Spleen (tissue), 11 donors: Measurements from ENCODE around the gene UBIAD1. TPM values are rescaled to one million over a fixed set of nuclear protein-coding genes. Genes with fewer than 3 reads are reported as not detected.

ENCODE experiments used
- DNase-seq: peaks from one replicate; pipeline ENCODE4 v3.0.0-alpha.2; 2020
- H3K27ac ChIP-seq, 8 donors: fragments of 200-600 bp; sonication (generic) in 7 of 8; 1 replicate in 4 of 8; 2 replicates in 4 of 8; pipeline versions ENCODE4 v1.5.0 to v1.8.0; 2016 to 2021; ENCODE audit warnings: inconsistent platforms in 4 of 8, mild to moderate bottlenecking in 4 of 8, moderate library complexity in 1 of 8
- H3K27me3 ChIP-seq, 7 donors: fragments of 200-600 bp; sonication (generic) in 6 of 7; replicated peaks in 1 of 7; 1 replicate in 4 of 7; 2 replicates in 3 of 7; pipeline versions ENCODE4 v1.5.0 to v1.8.0; 2016 to 2021; ENCODE audit warnings: inconsistent platforms in 3 of 7, mild to moderate bottlenecking in 1 of 7
- H3K36me3 ChIP-seq, 6 donors: fragments of 200-600 bp; sonication (generic) in 5 of 6; 1 replicate in 4 of 6; 2 replicates in 2 of 6; pipeline versions ENCODE4 v1.5.0 to v1.8.0; 2016 to 2021; ENCODE audit warnings: inconsistent platforms in 2 of 6
- H3K4me1 ChIP-seq, 6 donors: fragments of 200-600 bp; sonication (generic) in 5 of 6; 1 replicate in 3 of 6; 2 replicates in 3 of 6; pipeline versions ENCODE4 v1.5.0 to v1.8.0; 2016 to 2021; ENCODE audit warnings: inconsistent platforms in 3 of 6
- H3K4me3 ChIP-seq, 8 donors: fragments of 200-600 bp; sonication (generic) in 7 of 8; 1 replicate in 4 of 8; 2 replicates in 4 of 8; pipeline versions ENCODE4 v1.5.0 to v1.8.0; 2016 to 2021; ENCODE audit warnings: inconsistent platforms in 4 of 8, mild to moderate bottlenecking in 4 of 8, moderate library complexity in 2 of 8
- H3K9me3 ChIP-seq, 8 donors: fragments of 200-600 bp; sonication (generic) in 7 of 8; 1 replicate in 4 of 8; 2 replicates in 4 of 8; pipeline versions ENCODE4 v1.5.0 to v1.8.0; 2016 to 2021; ENCODE audit warnings: inconsistent platforms in 4 of 8
- POLR2A ChIP-seq, 3 donors: fragments of 450-650 bp; IDR thresholded peaks; one replicate each; pipeline ENCODE4 v1.5.1; 2017; ENCODE audit warnings: antibody characterized with exemption in 3 of 3, mild to moderate bottlenecking in 1 of 3
- POLR2AphosphoS5 ChIP-seq, 3 donors: sonication (generic); formaldehyde crosslinking; IDR thresholded peaks; one replicate each; pipeline ENCODE4 v1.5.1; 2017; ENCODE audit warnings: antibody characterized with exemption in 3 of 3
- WGBS, 5 donors: extraction: QIAGEN DNeasy Blood & Tissue Kit in 3 of 5; methylation state at CpG; one replicate each; pipeline versions ENCODE4 v1.1.5 to v1.1.7; 2013 to 2018; 5-methylcytosine and 5-hydroxymethylcytosine counted together
- intact Hi-C: fragments of 100-400 bp; cut with DNase I; formaldehyde crosslinking; loops from one replicate; pipeline ENCODE4 v1.15.0; 2023; ENCODE audit warnings: low total_unique reads
- polyA plus RNA-seq, 3 donors: library from polyadenylated mRNA; stranded (reverse); fragments of 200-250 nt; gene quantifications; one replicate each; pipeline ENCODE4 v1.2.1, GENCODE V29; 2013
- total RNA-seq, 7 donors: library from RNA; depleted of rRNA in 3 of 7; stranded (reverse); fragments of >200 nt in 3 of 7; fragmentation: NEBNext Ultra II Directional in 4 of 7; extraction: Animal tissue kit (Norgen Biotek cat#: 25700) in 4 of 7; gene quantifications; one replicate each; pipeline versions ENCODE4 v1.1.0 to v1.2.1, GENCODE V29; 2016 to 2021
- TF ChIP-seq, protein P1 (sequence below), 11 experiments: fragments of 200-600 bp in 7 of 11; fragments of 450-650 bp in 4 of 11; sonication (generic) in 4 of 11; IDR thresholded peaks in 8 of 11; conservative IDR thresholded peaks in 3 of 11; 1 replicate in 7 of 11; 2 replicates in 4 of 11; pipeline versions ENCODE4 v1.4.0 to v1.8.0; 2016 to 2021; ENCODE audit warnings: antibody characterized with exemption in 11 of 11, inconsistent platforms in 4 of 11, mild to moderate bottlenecking in 1 of 11
- donor health status: healthy with polysubstance abuse.
- donor health status: DM: no; HTN: no; CAD: no; lungs with moderate emphysema.
- donor health status: DM: no; HTN: no; CAD: no.
- donor health status: Bipolar disorder and iron deficiency.
- donor health status: healthy.
- donor health status: DM: no; HTN: no; CAD: no.
- donor health status: DM: yes; HTN: yes; CAD: no.

UBIAD1 gene
- total and polyA plus RNA-seq, 10 donors: 6.8 to 18.5 (median 15.7) TPM

GRCh38 chr1:11307852-11308251, 34.9 kb downstream of the UBIAD1 start:
- 82 to 96% (median 85%) methylated on average over 3 of the region's 3 CpGs for WGBS, 5 donors
- DNase-seq: no peak
- intact Hi-C loops: no loop called here
- Histone ChIP-seq H3K36me3 (no peaks in the 10 kb centered on the region), H3K27me3 (no peaks in the 10 kb centered on the region), H3K9me3 (no peaks in the 10 kb centered on the region), H3K4me1 (no peaks in the 10 kb centered on the region), H3K4me3 (no peak overlapping the region), H3K27ac (no peak overlapping the region)
- TF ChIP-seq, protein P1, sequence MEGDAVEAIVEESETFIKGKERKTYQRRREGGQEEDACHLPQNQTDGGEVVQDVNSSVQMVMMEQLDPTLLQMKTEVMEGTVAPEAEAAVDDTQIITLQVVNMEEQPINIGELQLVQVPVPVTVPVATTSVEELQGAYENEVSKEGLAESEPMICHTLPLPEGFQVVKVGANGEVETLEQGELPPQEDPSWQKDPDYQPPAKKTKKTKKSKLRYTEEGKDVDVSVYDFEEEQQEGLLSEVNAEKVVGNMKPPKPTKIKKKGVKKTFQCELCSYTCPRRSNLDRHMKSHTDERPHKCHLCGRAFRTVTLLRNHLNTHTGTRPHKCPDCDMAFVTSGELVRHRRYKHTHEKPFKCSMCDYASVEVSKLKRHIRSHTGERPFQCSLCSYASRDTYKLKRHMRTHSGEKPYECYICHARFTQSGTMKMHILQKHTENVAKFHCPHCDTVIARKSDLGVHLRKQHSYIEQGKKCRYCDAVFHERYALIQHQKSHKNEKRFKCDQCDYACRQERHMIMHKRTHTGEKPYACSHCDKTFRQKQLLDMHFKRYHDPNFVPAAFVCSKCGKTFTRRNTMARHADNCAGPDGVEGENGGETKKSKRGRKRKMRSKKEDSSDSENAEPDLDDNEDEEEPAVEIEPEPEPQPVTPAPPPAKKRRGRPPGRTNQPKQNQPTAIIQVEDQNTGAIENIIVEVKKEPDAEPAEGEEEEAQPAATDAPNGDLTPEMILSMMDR (IDR thresholded peaks at IDR 0.05 in 8 of 11, conservative IDR thresholded peaks at IDR 0.05 in 3 of 11): no peak
- TF ChIP-seq POLR2AphosphoS5 (IDR thresholded peaks at IDR 0.05) (no peak), POLR2A (IDR thresholded peaks at IDR 0.05) (no peak)

- DNase-seq: no peak
- Histone ChIP-seq H3K27ac (no peak overlapping the region), H3K4me3 (no peak overlapping the region), H3K27me3 (no peaks in the 10 kb centered on the region), H3K9me3 (no peaks in the 10 kb centered on the region), H3K4me1 (no peaks in the 10 kb centered on the region), H3K36me3 (no peaks in the 10 kb centered on the region)
- 88 to 91% (median 90%) methylated on average over 6 of the region's 6 CpGs for WGBS, 5 donors
- TF ChIP-seq POLR2AphosphoS5 (IDR thresholded peaks at IDR 0.05) (no peak), POLR2A (IDR thresholded peaks at IDR 0.05) (no peak)
- TF ChIP-seq, protein P1 (IDR thresholded peaks at IDR 0.05 in 8 of 11, conservative IDR thresholded peaks at IDR 0.05 in 3 of 11): no peak
- intact Hi-C loops: no loop called here
These were observed 35.8 kb downstream of the UBIAD1 start for GRCh38 chr1:11308699-11309224.

GRCh38 chr1:11309385-11309784, 36.4 kb downstream of the UBIAD1 start:
- TF ChIP-seq, protein P1 (IDR thresholded peaks at IDR 0.05 in 8 of 11, conservative IDR thresholded peaks at IDR 0.05 in 3 of 11): no peak
- TF ChIP-seq POLR2A (IDR thresholded peaks at IDR 0.05): no peak
- TF ChIP-seq POLR2AphosphoS5 (IDR thresholded peaks at IDR 0.05): no peak
- Histone ChIP-seq H3K4me1 (no peaks in the 10 kb centered on the region), H3K27me3 (no peaks in the 10 kb centered on the region), H3K4me3 (no peak overlapping the region), H3K9me3 (no peaks in the 10 kb centered on the region), H3K27ac (no peak overlapping the region), H3K36me3 (no peaks in the 10 kb centered on the region)
- 87 to 93% (median 91%) methylated on average over 7 of the region's 7 CpGs for WGBS, 5 donors
- DNase-seq: no peak
- intact Hi-C loops: no loop called here

- no peaks in the 10 kb centered on the region for H3K27me3 ChIP-seq
- intact Hi-C loops: no loop called here
- DNase-seq: no peak
- H3K9me3 ChIP-seq: no peaks in the 10 kb centered on the region
- TF ChIP-seq POLR2A (IDR thresholded peaks at IDR 0.05): no peak
- TF ChIP-seq POLR2AphosphoS5 (IDR thresholded peaks at IDR 0.05): no peak
- TF ChIP-seq, protein P1 (IDR thresholded peaks at IDR 0.05 in 8 of 11, conservative IDR thresholded peaks at IDR 0.05 in 3 of 11): no peak
- no peaks in the 10 kb centered on the region for H3K4me1 ChIP-seq
- H3K27ac ChIP-seq: no peak overlapping the region
- no peaks in the 10 kb centered on the region for H3K36me3 ChIP-seq
- H3K4me3 ChIP-seq: no peak overlapping the region
- WGBS, 5 donors: 66 to 73% (median 68%) methylated on average over 15 of the region's 15 CpGs
These were observed 39.1 kb downstream of the UBIAD1 start for GRCh38 chr1:11311816-11312755.
